Measurements from ENCODE around the gene C1QTNF6. TPM values are rescaled to one million over a fixed set of nuclear protein-coding genes. Genes with fewer than 3 reads are reported as not detected.

C1QTNF6 gene
- total RNA-seq, 1 donor from 2014 or later: 23.2 TPM

DNA sequence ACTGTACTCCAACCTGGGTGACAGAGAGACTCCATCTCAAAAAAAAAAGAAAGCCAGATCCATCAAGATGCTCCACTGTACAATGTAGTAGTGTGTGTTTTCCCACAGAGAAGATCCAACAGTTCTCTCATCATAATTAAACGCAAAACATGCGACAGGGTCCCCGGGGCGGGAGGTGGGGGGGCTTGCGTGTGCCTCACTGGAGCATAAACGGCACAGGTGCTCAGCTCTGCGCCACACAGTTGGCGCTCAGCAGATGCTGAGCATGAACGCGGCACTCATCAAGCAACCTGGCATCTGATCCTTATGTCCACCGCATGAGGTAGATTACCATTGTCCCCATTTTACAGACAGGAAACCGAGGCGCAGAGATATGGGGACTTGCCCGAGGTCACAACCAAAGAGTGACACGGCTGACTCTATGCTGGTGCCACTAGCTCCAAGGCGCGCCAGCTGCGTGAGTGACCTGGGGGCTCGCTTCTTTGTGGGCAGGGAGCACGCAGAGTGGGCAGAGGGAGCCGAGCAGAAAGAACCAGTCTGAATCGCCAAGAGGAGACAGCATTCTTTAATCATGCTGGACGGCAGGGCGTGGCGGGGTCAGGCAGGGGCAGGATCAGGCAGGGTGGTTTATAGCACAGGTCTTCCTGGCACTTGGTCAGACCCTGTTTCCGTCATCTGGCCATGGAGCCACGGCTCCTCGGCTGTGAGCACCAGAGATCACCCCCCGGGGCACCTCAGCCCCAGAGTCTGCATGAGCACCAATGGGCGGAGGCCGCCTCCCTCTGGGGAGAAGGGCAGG, 8.2 kb downstream of the C1QTNF6 start:
- Mint-ChIP-seq H3K27ac (no peak overlapping the region), H3K9me3 (no peaks in the 10 kb centered on the region), H3K4me1 (ENCODE audit: unreplicated experiment) (peaks cover 26% of the 10 kb centered on the region), H3K27me3 (peaks cover 11% of the 10 kb centered on the region), H3K4me3 (no peak overlapping the region), H3K36me3 (peaks cover 4% of the 10 kb centered on the region)
- DNase-seq (ENCODE audit: extremely low spot score, unreplicated experiment): no peak
- no peak for TF ChIP-seq CTCF (conservative IDR thresholded peaks at IDR 0.05)

- H3K9me3 Mint-ChIP-seq: no peaks in the 10 kb centered on the region
- TF ChIP-seq CTCF (conservative IDR thresholded peaks at IDR 0.05): no peak
- H3K36me3 Mint-ChIP-seq: peaks cover 4% of the 10 kb centered on the region
- peaks cover 26% of the 10 kb centered on the region for H3K4me1 Mint-ChIP-seq (ENCODE audit: unreplicated experiment)
- DNase-seq (ENCODE audit: extremely low spot score, unreplicated experiment): no peak
- H3K27ac Mint-ChIP-seq: no peak overlapping the region
- H3K27me3 Mint-ChIP-seq: peaks cover 17% of the 10 kb centered on the region
- H3K4me3 Mint-ChIP-seq: no peak overlapping the region
Observed at GRCh38 chr22:37179126-37179470, 8.9 kb downstream of the C1QTNF6 start.

GRCh38 chr22:37178350-37179125, 9.5 kb downstream of the C1QTNF6 start:
- Mint-ChIP-seq H3K9me3 (no peaks in the 10 kb centered on the region), H3K36me3 (peaks cover 4% of the 10 kb centered on the region), H3K4me1 (ENCODE audit: unreplicated experiment) (peaks cover 26% of the 10 kb centered on the region), H3K27me3 (peaks cover 17% of the 10 kb centered on the region), H3K27ac (peak overlapping the region; percentile 46), H3K4me3 (no peak overlapping the region)
- TF ChIP-seq CTCF (conservative IDR thresholded peaks at IDR 0.05): no peak
- no peak for DNase-seq (ENCODE audit: extremely low spot score, unreplicated experiment)

DNA sequence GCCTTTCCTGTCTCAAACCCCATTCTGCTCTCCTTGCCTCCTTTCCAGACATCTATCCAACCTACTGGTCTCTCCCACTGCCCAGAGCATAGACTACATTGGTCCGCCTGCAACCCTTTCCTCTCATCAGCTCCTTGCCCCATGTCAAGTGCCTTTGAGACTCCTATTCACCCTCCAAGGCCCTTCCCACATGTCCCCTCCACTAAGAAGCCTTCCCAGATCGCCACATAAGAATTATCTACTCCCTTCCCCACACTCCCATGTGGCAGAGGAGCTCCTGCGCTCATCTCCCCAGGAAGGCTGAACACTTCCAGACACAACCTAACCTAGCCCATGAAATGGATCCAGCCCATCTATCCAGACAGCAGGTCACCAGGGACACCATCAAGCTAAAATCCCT, 10.3 kb downstream of the C1QTNF6 start:
- TF ChIP-seq CTCF (conservative IDR thresholded peaks at IDR 0.05): no peak

GRCh38 chr22:37177221-37177620, 10.8 kb downstream of the C1QTNF6 start:
- no peak for DNase-seq (ENCODE audit: extremely low spot score, unreplicated experiment)
- no peak overlapping the region for H3K4me3 Mint-ChIP-seq
- peaks cover 4% of the 10 kb centered on the region for H3K36me3 Mint-ChIP-seq
- H3K4me1 Mint-ChIP-seq (ENCODE audit: unreplicated experiment): peaks cover 26% of the 10 kb centered on the region
- peak overlapping the region; percentile 46 for H3K27ac Mint-ChIP-seq
- H3K27me3 Mint-ChIP-seq: peaks cover 17% of the 10 kb centered on the region
- no peak for TF ChIP-seq CTCF (conservative IDR thresholded peaks at IDR 0.05)
- H3K9me3 Mint-ChIP-seq: no peaks in the 10 kb centered on the region

More for the DNA sequence above, 10.3 kb downstream of the C1QTNF6 start:
- H3K27ac Mint-ChIP-seq: peak overlapping the region; percentile 46
- peaks cover 17% of the 10 kb centered on the region for H3K27me3 Mint-ChIP-seq
- peaks cover 26% of the 10 kb centered on the region for H3K4me1 Mint-ChIP-seq (ENCODE audit: unreplicated experiment)
- no peak for DNase-seq (ENCODE audit: extremely low spot score, unreplicated experiment)
- peaks cover 4% of the 10 kb centered on the region for H3K36me3 Mint-ChIP-seq
- no peak overlapping the region for H3K4me3 Mint-ChIP-seq
- no peaks in the 10 kb centered on the region for H3K9me3 Mint-ChIP-seq

Data from type B pancreatic cell (in vitro differentiated cells).